Ishikawa (cell line): ENCODE results near the gene KRT7.

Source experiments
- CEBPB ChIP-seq: IDR thresholded peaks from 2 replicates; pipeline ENCODE4 v1.6.1; 2012
- CREB1 ChIP-seq: IDR thresholded peaks from 2 replicates; pipeline ENCODE4 v1.6.1; 2012; ENCODE audit warnings: low read depth
- EGR1 ChIP-seq: IDR thresholded peaks from 2 replicates; pipeline ENCODE4 v1.6.1; 2012
- EP300 ChIP-seq: IDR thresholded peaks from 2 replicates; pipeline ENCODE4 v1.6.1; 2012; ENCODE audit warnings: borderline replicate concordance
- FOXM1 ChIP-seq: IDR thresholded peaks from 2 replicates; pipeline ENCODE4 v1.6.1; 2012; ENCODE audit warnings: low read depth, borderline replicate concordance
- NFIC ChIP-seq: IDR thresholded peaks from 2 replicates; pipeline ENCODE4 v1.6.1; 2012
- RAD21 ChIP-seq: IDR thresholded peaks from 2 replicates; pipeline ENCODE4 v1.6.1; 2012; ENCODE audit warnings: low read depth
- TAF1 ChIP-seq: IDR thresholded peaks from 2 replicates; pipeline ENCODE4 v1.6.1; 2012; ENCODE audit warnings: low read depth, mild to moderate bottlenecking
- TCF12 ChIP-seq: IDR thresholded peaks from 2 replicates; pipeline ENCODE4 v1.6.1; 2012; ENCODE audit warnings: low read depth
- TEAD4 ChIP-seq: IDR thresholded peaks from 2 replicates; pipeline ENCODE4 v1.6.1; 2012
- YY1 ChIP-seq: IDR thresholded peaks from 2 replicates; pipeline ENCODE4 v1.6.1; 2012; ENCODE audit warnings: low read depth
- ZBTB7A ChIP-seq: IDR thresholded peaks from 2 replicates; pipeline ENCODE4 v1.6.1; 2012; ENCODE audit warnings: low read depth
- TF ChIP-seq, protein P1 (sequence below): IDR thresholded peaks from 2 replicates; pipeline ENCODE4 v1.6.1; 2012
- TF ChIP-seq, protein P2 (sequence below): IDR thresholded peaks from 2 replicates; pipeline ENCODE4 v1.6.1; 2012
- TF ChIP-seq, protein P3 (sequence below): IDR thresholded peaks from 2 replicates; pipeline ENCODE4 v1.6.1; 2012; ENCODE audit warnings: low read depth, mild to moderate bottlenecking

The KRT7 gene

DNA sequence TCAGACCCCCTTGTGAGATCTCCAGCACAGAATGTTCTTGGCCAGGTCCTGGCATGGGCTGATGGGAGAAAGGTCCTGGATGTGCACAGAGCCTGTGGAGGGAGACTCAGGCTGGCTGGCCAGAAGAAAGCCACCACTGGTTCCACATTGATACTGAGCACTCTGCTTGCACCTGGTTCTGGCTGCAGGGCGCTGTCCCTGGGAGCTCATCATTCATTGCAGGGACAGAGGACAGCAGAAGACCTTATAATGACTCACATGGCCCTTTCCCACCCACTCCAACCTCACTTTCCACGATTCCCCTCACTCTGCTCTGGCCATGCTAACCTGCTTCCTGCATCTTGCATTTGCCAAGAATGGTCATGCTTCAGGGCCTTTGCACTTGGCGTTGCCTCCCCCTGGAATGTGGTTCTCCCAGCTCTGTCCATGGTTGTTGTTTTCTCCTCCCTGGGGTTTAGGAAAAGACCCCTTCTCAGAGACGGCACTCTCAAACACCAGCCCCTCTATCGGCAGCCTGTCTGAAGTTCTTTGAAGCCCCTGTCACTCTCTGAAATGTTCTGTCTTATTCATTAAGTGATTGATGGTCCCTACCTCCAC is 10.3 kb downstream of the KRT7 start:
- peak; percentile 79 for TF ChIP-seq YY1
- TF ChIP-seq CREB1, result no peak
- peak; percentile 93 for TF ChIP-seq TCF12
- TF ChIP-seq FOXM1, result peak; percentile 88; the same call in 1 of the 2 replicates
- TF ChIP-seq, protein P1, sequence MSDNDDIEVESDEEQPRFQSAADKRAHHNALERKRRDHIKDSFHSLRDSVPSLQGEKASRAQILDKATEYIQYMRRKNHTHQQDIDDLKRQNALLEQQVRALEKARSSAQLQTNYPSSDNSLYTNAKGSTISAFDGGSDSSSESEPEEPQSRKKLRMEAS, result peak; percentile 93
- peak; percentile 99 for TF ChIP-seq ZBTB7A
- TF ChIP-seq, protein P2, sequence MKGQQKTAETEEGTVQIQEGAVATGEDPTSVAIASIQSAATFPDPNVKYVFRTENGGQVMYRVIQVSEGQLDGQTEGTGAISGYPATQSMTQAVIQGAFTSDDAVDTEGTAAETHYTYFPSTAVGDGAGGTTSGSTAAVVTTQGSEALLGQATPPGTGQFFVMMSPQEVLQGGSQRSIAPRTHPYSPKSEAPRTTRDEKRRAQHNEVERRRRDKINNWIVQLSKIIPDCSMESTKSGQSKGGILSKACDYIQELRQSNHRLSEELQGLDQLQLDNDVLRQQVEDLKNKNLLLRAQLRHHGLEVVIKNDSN, result peak; percentile 40
- peak; percentile 50 for TF ChIP-seq EGR1
- TF ChIP-seq NFIC, result peak; percentile 99
- TF ChIP-seq RAD21, result peak; percentile 35
- TF ChIP-seq, protein P3, sequence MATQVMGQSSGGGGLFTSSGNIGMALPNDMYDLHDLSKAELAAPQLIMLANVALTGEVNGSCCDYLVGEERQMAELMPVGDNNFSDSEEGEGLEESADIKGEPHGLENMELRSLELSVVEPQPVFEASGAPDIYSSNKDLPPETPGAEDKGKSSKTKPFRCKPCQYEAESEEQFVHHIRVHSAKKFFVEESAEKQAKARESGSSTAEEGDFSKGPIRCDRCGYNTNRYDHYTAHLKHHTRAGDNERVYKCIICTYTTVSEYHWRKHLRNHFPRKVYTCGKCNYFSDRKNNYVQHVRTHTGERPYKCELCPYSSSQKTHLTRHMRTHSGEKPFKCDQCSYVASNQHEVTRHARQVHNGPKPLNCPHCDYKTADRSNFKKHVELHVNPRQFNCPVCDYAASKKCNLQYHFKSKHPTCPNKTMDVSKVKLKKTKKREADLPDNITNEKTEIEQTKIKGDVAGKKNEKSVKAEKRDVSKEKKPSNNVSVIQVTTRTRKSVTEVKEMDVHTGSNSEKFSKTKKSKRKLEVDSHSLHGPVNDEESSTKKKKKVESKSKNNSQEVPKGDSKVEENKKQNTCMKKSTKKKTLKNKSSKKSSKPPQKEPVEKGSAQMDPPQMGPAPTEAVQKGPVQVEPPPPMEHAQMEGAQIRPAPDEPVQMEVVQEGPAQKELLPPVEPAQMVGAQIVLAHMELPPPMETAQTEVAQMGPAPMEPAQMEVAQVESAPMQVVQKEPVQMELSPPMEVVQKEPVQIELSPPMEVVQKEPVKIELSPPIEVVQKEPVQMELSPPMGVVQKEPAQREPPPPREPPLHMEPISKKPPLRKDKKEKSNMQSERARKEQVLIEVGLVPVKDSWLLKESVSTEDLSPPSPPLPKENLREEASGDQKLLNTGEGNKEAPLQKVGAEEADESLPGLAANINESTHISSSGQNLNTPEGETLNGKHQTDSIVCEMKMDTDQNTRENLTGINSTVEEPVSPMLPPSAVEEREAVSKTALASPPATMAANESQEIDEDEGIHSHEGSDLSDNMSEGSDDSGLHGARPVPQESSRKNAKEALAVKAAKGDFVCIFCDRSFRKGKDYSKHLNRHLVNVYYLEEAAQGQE, result peak; percentile 79
- TF ChIP-seq TEAD4, result peak; percentile 100
- peak; percentile 61; the same call in 1 of the 2 replicates for TF ChIP-seq CEBPB
- peak; percentile 63 for TF ChIP-seq TAF1
- TF ChIP-seq EP300, result peak; percentile 98

DNA sequence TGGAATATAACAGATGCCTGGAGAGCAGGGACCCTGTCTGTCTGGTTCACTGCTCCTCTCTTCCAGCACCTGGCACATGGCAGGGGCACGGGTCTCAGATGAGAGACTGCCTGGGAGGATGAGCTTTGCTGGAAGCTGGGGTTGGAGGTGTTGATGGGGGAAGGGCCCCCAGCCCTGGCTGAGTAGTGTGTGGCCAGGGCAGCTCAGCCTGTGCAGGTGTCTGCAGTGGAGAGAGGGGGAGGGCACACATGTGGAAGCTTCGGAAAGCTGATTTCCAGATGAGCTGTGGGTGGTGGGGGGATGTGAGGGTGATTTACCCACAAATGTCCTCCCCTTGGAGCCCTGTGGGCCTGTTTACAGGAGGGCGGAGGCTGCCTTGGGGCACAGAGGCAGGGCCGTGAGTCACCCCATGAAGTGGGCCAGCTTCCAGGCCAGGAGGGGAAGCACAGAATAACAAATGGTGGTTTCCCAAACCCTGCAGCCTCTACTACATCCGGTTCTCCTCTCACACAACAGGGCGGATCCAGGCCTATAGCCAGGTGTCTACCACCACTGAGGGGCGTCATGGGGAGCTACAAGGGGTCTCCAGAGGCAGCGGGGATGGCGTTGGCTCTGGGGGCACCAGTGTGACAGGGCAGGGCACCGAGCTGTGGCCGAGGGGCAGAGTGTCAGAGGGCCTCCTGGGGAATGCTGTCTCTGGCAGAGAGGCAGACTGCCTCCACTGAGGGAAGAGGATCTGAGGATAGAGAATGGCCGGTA is 11.0 kb downstream of the KRT7 start:
- TF ChIP-seq EP300 (peak; percentile 97), TEAD4 (peak; percentile 77), YY1 (no peak), RAD21 (no peak; the same call in none of the 2 replicates), EGR1 (peak; percentile 62), CEBPB (peak; percentile 64), FOXM1 (peak; percentile 87), NFIC (peak; percentile 98), TAF1 (peak; percentile 35), TCF12 (peak; percentile 97), ZBTB7A (peak; percentile 97), CREB1 (no peak)
- TF ChIP-seq, protein P3, result peak; percentile 6; the same call in 1 of the 2 replicates
- TF ChIP-seq, protein P1, result peak; percentile 61
- TF ChIP-seq, protein P2, result no peak; the same call in 1 of the 2 replicates

DNA sequence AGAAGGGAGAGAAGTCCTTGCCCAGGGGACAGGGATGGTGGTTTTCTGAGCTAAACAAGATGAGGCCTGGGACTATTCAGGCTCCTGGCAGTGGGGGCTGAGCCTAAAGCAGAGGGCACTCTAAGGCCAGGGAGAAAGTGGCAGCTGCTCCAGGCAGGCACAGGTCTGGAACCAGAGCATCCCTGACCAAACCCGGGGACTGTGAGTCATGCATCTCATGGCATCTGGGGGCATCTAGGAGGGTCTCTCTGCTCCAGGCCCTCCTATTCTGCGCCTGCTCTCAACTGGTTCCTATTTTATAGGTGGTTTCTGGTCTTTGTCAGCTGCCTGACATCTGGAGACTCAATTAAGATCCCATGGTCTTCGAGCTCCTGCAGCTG is 11.6 kb downstream of the KRT7 start:
- TF ChIP-seq RAD21, result peak; percentile 19; the same call in 1 of the 2 replicates
- TF ChIP-seq EP300, result no peak
- no peak for TF ChIP-seq ZBTB7A
- no peak for TF ChIP-seq NFIC
- TF ChIP-seq FOXM1, result no peak

DNA sequence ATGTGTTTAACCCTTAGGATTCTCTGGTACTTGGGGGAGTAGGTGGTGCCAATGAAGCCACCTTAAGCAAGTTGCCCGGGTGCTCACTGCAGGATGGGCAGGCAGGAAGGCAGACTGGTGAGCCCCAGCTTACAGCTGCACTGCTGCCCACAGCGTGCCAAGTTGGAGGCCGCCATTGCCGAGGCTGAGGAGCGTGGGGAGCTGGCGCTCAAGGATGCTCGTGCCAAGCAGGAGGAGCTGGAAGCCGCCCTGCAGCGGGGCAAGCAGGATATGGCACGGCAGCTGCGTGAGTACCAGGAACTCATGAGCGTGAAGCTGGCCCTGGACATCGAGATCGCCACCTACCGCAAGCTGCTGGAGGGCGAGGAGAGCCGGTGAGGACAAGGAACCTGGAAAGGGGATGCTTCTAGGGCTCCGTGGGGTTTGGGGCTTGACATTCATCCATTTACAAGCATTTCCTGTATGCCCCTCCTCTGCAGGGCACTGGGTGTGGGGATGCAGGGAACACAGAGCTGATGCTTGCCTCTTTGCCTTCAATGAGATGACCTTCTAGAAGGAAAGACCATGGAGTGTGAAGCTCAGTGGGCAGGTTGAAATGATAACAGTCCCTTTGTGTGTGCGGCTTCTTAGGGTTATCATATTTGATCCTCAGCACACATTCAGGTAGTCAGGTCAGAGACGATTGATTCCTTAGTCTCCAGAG is 12.4 kb downstream of the KRT7 start:
- TF ChIP-seq, protein P1, result no peak
- TF ChIP-seq CREB1 (no peak), EGR1 (no peak), FOXM1 (no peak), CEBPB (no peak), EP300 (no peak)
- TF ChIP-seq, protein P2, result no peak
